ENCODE measurements around the gene FAM222A.

DNA sequence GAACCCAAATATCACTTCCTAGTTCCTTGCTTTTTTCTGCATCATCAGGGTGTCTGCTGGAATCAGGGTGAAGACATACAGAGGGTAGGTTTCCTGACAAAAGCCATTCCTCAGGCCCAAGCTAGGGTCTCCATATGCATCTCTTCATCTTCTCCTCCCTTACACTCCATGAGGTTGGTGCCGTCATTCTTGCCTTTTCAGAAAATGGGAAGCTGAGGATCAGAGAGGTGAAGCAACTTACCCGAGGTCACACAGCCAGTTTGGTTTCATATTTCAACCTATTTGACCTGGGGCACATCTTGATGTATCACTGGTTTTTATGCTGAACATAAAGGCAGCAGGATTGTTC, 7.3 kb upstream of the FAM222A start:
- TF ChIP-seq, protein P1, sequence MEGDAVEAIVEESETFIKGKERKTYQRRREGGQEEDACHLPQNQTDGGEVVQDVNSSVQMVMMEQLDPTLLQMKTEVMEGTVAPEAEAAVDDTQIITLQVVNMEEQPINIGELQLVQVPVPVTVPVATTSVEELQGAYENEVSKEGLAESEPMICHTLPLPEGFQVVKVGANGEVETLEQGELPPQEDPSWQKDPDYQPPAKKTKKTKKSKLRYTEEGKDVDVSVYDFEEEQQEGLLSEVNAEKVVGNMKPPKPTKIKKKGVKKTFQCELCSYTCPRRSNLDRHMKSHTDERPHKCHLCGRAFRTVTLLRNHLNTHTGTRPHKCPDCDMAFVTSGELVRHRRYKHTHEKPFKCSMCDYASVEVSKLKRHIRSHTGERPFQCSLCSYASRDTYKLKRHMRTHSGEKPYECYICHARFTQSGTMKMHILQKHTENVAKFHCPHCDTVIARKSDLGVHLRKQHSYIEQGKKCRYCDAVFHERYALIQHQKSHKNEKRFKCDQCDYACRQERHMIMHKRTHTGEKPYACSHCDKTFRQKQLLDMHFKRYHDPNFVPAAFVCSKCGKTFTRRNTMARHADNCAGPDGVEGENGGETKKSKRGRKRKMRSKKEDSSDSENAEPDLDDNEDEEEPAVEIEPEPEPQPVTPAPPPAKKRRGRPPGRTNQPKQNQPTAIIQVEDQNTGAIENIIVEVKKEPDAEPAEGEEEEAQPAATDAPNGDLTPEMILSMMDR (conservative IDR thresholded peaks at IDR 0.05), result no peak
- TF ChIP-seq EZH2 (IDR thresholded peaks at IDR 0.05; ENCODE audit: low read depth), result no peak

Measured in PC-9 (cell line).